ENCODE data around the gene LHFPL4. TPM values are rescaled to one million over a fixed set of nuclear protein-coding genes. Genes with fewer than 3 reads are reported as not detected.

The LHFPL4 gene
- total and polyA plus RNA-seq, 9 of the 15 experiments (the other 6 are each of a cell fraction or from before 2014, with no cell fraction given): not detected

DNA sequence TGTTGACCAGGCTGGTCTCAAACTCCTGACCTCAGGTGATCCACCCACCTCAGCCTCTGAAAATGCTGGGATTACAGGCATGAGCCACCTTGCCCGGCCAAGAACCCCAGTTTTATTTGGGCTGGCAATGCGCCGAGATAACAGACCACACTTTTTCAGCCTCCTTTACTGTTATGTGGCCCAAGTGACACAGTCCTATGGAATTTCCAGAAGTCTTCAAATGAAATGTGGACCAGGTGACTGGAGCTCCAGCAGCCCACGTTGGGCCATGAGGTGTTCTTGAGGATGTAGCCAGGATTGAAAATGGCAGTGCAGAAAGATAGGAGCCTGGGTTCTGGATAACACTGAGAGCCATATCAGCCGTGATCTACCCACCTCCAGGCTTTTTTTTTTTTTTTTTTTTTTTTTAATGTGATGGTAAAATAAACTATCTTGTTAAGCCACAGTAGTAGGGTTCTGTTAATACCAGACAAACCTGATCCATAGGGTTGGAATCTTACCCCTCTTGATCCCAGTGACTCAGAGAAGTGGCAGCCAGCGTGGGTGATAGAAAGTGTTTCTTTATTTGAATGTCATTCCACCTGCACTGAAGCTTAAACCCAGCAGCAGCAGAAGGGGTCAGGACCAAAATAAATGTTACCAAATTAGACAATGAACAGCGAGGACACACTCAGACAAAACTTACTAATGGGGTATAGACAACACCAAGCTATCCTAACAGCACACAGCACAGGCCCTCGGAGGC is 55.6 kb downstream of the LHFPL4 start:
- 11% methylated on average over 8 of the region's 8 CpGs for WGBS (ENCODE audit: insufficient coverage, low coverage, missing lambda C conversion rate)
- in situ Hi-C loops (cut with MboI): loop anchor here (10.0 kb wide), 1 partner anchor 523 kb away; no protein-coding TSS in a partner anchor
- FAIRE-seq: no peak
- Histone ChIP-seq H2AFZ (ENCODE audit: low read depth, low read length) (no peak overlapping the region), H3K4me2 (ENCODE audit: insufficient read depth, low read length) (no peak overlapping the region), H3K27me3 (ENCODE audit: control insufficient read depth in 2 of 2, insufficient read depth in 2 of 2, low read length in 2 of 2) (peaks cover 4 to 27% of the 10 kb centered on the region in 2 experiments; a peak in 4 of 5 replicates), H3K4me3 (no peak overlapping the region), H3K79me2 (ENCODE audit: control insufficient read depth, insufficient read depth, low read length) (no peaks in the 10 kb centered on the region), H3K36me3 (ENCODE audit: control insufficient read depth, insufficient read depth, low read length) (no peaks in the 10 kb centered on the region), H3K27ac (ENCODE audit: extremely low read depth, low read depth, low read length) (no peak overlapping the region), H3K4me1 (replicated peaks in 1 of 2; ENCODE audit: control insufficient read depth in 2 of 2, insufficient read depth in 2 of 2, low read length in 2 of 2) (peaks cover 6 to 8% of the 10 kb centered on the region in 2 experiments; a peak in 3 of 5 replicates), H3K9me1 (ENCODE audit: control insufficient read depth, insufficient read depth, low read length) (no peaks in the 10 kb centered on the region), H4K20me1 (replicated peaks; ENCODE audit: control insufficient read depth, insufficient read depth, low read length) (peaks cover 14% of the 10 kb centered on the region), H3K9me3 (replicated peaks; ENCODE audit: control insufficient read depth, insufficient read depth, low read depth, low read length) (no peaks in the 10 kb centered on the region), H3K9ac (ENCODE audit: insufficient read depth in 1 of 2, low read depth in 2 of 2, low read length in 2 of 2) (no peak overlapping the region)
- CTCF ChIA-PET (ENCODE audit: low intra/inter-chr PET ratio): interaction anchor here (1.4 kb wide), 1 partner anchor 145 kb away, joined by 3 read pairs; no protein-coding TSS in a partner anchor
- BruUV-seq (replicated peaks): no TSS peak
- intact Hi-C loops (cut with micrococcal nuclease): no loop called here
- POLR2A ChIA-PET: interaction anchor here (0.7 to 1.3 kb wide), 6 partner anchors 9 to 239 kb away, joined by 3 to 4 read pairs (median 3); no protein-coding TSS in a partner anchor
- no peak for DNase-seq (ENCODE audit: extremely low read depth in 1 of 4, low spot score in 3 of 4)
- TF ChIP-seq DACH1 (IDR thresholded peaks at IDR 0.05; ENCODE audit: partially characterized antibody) (no peak), HBP1 (CRISPR knock-in tag; IDR thresholded peaks at IDR 0.05) (no peak), ZNF584 (CRISPR knock-in tag; IDR thresholded peaks at IDR 0.05; ENCODE audit: low read depth) (no peak), GMEB1 (CRISPR knock-in tag; IDR thresholded peaks at IDR 0.05) (no peak), KDM2B (CRISPR knock-in tag; IDR thresholded peaks at IDR 0.05) (no peak), HDAC8 (tag; IDR thresholded peaks at IDR 0.05) (no peak), NRF1 (conservative IDR thresholded peaks at IDR 0.05 in 1 of 2, IDR thresholded peaks at IDR 0.05 in 1 of 2) (no peak), ELF4 (CRISPR knock-in tag; IDR thresholded peaks at IDR 0.05) (no peak), BDP1 (IDR thresholded peaks at IDR 0.05; ENCODE audit: insufficient read depth, insufficient read length) (no peak), SMAD1 (IDR thresholded peaks at IDR 0.05; ENCODE audit: low read depth, low read length, partially characterized antibody) (no peak)
- TF ChIP-seq, protein P1, sequence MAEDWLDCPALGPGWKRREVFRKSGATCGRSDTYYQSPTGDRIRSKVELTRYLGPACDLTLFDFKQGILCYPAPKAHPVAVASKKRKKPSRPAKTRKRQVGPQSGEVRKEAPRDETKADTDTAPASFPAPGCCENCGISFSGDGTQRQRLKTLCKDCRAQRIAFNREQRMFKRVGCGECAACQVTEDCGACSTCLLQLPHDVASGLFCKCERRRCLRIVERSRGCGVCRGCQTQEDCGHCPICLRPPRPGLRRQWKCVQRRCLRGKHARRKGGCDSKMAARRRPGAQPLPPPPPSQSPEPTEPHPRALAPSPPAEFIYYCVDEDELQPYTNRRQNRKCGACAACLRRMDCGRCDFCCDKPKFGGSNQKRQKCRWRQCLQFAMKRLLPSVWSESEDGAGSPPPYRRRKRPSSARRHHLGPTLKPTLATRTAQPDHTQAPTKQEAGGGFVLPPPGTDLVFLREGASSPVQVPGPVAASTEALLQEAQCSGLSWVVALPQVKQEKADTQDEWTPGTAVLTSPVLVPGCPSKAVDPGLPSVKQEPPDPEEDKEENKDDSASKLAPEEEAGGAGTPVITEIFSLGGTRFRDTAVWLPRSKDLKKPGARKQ (CRISPR knock-in tag; IDR thresholded peaks at IDR 0.05): no peak
- no peak for ATAC-seq

All from K562 (cell line).